UCSD-AML1 (cell line): ENCODE measurements around the gene SUPT20HL1.
"Not testable (repeated sequence)": the region's sequence is repeated elsewhere in the genome, so short reads cannot be mapped to it uniquely, and the experiment has no call there.

ENCODE experiments used
- DNase-seq: peaks from one replicate; lab custom pipeline; 2025; ENCODE audit not compliant: unreplicated experiment; lab: John Stamatoyannopoulos, UW

SUPT20HL1 gene

GRCh38 chrX:24363432-24364181 lies 3.2 kb downstream of the SUPT20HL1 start:
- DNase-seq = not testable (repeated sequence)

- no peak for DNase-seq
Measured at GRCh38 chrX:24364326-24364725, 3.9 kb downstream of the SUPT20HL1 start.

DNA sequence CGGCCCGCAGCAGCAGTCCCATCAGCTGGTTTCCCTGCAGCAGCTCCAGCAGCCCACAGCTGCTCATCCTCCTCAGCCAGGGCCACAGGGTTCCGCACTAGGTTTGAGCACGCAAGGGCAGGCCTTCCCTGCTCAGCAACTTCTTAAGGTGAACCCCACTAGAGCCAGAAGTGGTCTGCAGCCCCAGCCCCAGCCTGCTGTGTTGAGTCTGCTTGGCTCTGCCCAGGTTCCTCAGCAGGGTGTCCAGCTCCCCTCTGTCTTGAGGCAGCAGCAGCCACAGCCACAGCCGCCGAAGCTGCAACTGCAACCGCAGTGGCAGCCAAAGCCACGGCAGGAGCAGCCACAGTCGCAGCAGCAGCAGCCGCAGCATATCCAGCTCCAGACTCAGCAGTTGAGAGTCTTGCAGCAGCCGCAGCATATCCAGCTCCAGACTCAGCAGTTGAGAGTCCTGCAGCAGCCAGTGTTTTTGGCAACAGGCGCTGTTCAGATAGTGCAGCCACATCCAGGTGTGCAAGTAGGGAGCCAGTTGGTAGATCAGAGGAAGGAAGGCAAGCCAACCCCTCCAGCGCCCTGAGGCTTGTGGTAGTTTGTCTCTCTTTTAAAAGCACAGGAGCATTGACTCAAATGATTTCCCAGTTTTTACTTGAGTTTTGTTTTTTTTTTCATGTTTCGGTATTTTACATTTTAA lies 4.6 kb downstream of the SUPT20HL1 start:
- DNase-seq = no peak

- not testable (repeated sequence) for DNase-seq
Measured at GRCh38 chrX:24366762-24367400, 6.4 kb downstream of the SUPT20HL1 start.

GRCh38 chrX:24369816-24370215 lies 9.4 kb downstream of the SUPT20HL1 start:
- DNase-seq = no peak

DNA sequence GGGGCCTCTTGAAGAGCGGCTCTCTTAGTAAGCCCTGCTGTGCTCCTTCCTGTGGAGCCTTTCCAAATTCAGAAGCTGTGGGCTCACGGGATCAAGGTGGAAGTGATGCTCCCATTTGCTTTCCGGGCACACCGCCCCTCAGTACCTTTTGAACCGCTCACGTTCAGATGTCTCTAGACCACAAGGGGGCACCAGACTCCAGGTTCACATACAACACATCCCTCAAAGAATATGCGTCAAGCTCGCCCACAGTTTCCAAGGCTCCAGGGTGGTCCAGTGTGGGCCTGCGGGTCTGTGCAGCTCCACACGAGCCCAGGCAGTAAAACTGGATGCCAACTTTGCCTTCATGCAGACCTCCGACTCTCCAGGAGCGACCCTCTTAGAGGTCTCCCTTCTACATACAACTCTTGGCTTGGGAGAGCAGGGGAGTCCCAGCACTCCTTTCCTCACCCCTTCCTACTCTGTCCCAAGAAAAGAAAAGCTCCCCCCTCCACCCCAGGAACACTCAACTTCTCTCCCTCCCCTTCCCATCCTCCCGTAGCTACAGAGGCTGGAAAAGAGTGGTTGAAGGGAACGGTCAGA lies 11.0 kb downstream of the SUPT20HL1 start:
- peak; percentile 37 for DNase-seq

- DNase-seq = no peak
Measured at GRCh38 chrX:24372021-24372763, 11.8 kb downstream of the SUPT20HL1 start.

GRCh38 chrX:24375600-24376131 lies 15.2 kb downstream of the SUPT20HL1 start:
- peak; percentile 13 for DNase-seq

GRCh38 chrX:24376403-24376802 lies 16.0 kb downstream of the SUPT20HL1 start:
- DNase-seq = no peak

GRCh38 chrX:24377195-24377594 lies 16.8 kb downstream of the SUPT20HL1 start:
- no peak for DNase-seq

GRCh38 chrX:24377911-24378468 lies 17.6 kb downstream of the SUPT20HL1 start:
- no peak for DNase-seq

GRCh38 chrX:24378706-24379105 lies 18.3 kb downstream of the SUPT20HL1 start:
- DNase-seq = no peak

GRCh38 chrX:24380262-24381187 lies 20.1 kb downstream of the SUPT20HL1 start:
- DNase-seq = no peak

DNA sequence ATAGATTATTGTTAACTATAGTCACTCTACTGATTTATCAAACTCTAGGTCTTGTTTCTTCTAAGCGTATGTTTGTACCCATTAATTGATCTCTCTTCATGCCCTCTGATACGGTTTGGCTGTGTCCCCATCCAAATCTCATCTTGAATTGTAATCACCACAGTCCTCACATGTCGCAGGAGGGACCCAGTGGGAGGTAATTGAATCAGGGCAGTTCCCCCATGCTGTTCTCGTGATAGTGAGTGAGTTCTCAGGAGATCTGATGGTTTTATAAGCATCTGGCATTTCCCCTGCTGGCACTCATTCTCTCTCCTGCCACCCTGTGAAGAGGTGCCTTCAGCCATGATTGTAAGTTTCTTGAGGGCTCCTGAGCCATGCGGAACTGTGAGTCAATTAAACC lies 21.9 kb downstream of the SUPT20HL1 start:
- not testable (repeated sequence) for DNase-seq

DNA sequence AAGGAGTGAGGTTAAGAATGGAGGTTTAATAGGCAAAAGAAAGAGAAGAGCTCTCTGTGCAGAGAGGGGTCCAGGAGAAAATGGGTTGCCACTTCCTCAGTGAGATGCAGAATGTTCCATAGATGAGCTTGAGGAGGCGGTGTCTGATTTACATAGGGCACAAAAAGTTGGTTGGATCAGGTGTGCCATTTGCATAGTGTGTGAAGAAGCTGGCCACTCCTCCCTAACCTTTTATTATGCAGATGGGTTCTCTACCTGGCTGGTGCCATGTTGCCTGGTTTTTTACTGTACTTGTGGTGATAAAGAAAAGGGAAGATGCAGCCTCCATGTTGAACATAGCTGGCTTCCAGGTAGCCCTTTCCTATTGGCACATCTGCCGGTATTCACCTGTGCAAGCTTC lies 27.3 kb downstream of the SUPT20HL1 start:
- DNase-seq = no peak

DNA sequence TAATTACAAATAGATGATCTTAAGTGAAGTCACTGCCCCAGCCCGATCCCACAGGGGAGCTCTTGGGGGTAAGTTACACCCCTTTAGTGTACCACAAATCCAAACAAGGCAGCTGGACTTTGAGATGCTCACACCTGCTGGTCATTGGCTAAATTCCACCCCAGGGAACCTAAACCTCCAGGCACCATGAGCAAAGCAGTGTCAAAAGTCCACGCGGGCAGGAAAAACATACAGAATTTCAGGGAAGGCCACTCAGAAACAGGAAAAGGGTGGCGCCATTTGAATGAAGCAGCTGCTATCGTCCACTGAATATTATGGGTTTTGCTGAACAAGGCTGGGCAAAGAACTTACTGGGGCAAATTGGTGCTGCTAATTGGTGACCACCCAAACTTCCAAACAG lies 30.9 kb downstream of the SUPT20HL1 start:
- DNase-seq = no peak

DNA sequence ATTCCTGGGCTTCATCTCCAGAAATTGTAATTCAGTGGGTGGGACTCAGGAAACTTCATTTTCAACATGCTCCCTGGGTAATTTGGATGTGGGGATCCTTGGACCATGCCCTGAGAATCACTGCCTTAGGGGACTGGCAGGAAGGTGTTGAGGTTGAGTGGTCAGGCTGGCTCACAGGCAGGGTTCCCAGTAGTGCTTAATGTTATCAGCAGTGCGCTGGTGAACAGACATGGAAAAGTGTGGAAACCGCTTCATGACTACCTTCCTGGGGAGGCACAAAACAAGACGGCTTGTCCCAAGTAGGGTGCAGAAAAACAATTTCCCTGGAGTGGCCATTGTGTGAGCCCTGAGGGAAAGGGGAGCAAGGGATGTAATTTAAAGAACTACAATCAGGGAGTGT lies 31.4 kb downstream of the SUPT20HL1 start:
- DNase-seq = no peak

GRCh38 chrX:24392709-24393108 lies 32.3 kb downstream of the SUPT20HL1 start:
- DNase-seq = no peak

DNA sequence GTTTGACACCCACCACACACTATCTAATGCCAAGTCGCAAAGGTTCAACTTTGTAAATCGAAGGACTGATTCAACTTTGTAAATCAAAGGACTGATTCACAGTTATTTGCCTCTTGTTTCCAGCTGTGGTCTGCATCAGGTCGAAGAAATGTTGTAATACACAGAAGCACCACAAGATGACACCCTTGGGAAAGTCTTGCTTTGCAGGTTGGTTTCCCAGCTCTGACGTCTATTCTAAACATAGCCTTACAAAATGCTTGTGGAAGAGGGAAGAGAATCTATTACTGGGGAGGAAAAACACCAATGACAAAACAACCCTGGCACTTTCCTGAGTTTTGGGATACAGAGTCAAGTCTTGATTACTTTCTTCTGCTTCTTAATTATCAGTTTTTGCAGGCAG lies 35.3 kb downstream of the SUPT20HL1 start:
- DNase-seq = no peak
